22Rv1 (cell line): ENCODE results near the gene CDCA7L.
"Not testable (repeated sequence)": the region's sequence is repeated elsewhere in the genome, so short reads cannot be mapped to it uniquely, and the experiment has no call there.

Experiments
- H3K27ac ChIP-seq: fragments of 450-650 bp; 2 replicates; pipeline ENCODE4 v1.5.1; 2017
- ZFX ChIP-seq: fragments of 450-650 bp; IDR thresholded peaks from 2 replicates; pipeline ENCODE4 v1.6.1; 2017; ENCODE audit warnings: antibody characterized with exemption, borderline replicate concordance
- TF ChIP-seq, protein P1 (sequence below): fragments of 450-650 bp; IDR thresholded peaks from 2 replicates; pipeline ENCODE4 v1.5.1; 2017; ENCODE audit warnings: mild to moderate bottlenecking

Gene CDCA7L

DNA sequence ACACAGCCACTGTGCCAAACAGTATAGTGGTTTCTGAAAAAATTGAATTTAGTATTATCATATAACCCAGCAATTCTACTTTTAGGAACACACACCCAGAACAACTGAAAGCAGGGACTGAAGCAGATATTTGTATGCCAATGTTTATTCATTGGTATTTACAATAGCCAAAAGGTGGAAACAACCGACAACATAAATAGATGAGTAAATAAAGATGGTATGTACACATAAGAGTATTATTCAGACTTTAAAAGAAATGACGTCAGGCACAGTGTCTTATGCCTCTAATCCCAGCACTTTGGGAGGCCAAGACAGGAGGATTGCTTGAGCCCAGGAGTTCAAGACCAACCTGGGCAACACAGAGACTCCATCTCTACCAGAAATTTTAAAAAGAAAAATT is 7.2 kb downstream of the CDCA7L start:
- no peak overlapping the region for H3K27ac ChIP-seq
- no peak for TF ChIP-seq ZFX
- TF ChIP-seq, protein P1, sequence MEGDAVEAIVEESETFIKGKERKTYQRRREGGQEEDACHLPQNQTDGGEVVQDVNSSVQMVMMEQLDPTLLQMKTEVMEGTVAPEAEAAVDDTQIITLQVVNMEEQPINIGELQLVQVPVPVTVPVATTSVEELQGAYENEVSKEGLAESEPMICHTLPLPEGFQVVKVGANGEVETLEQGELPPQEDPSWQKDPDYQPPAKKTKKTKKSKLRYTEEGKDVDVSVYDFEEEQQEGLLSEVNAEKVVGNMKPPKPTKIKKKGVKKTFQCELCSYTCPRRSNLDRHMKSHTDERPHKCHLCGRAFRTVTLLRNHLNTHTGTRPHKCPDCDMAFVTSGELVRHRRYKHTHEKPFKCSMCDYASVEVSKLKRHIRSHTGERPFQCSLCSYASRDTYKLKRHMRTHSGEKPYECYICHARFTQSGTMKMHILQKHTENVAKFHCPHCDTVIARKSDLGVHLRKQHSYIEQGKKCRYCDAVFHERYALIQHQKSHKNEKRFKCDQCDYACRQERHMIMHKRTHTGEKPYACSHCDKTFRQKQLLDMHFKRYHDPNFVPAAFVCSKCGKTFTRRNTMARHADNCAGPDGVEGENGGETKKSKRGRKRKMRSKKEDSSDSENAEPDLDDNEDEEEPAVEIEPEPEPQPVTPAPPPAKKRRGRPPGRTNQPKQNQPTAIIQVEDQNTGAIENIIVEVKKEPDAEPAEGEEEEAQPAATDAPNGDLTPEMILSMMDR = no peak

DNA sequence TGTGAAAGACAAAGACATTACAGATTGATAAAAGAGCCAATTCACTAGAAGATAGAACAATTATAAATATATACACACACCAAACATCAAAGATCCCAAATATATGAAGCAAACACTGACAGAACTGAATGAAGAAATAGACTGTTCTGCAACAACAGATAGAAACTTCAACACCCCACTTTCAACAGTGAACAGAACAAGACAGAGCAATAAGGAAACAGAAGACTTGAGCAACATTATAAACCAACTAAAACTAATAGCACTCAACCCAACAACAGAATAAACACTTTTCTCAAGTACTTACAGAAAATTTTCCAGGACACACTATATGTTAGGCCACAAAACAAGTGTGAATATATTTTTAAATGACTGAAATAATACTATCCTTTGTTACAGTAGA is 10.9 kb downstream of the CDCA7L start:
- no peak overlapping the region for H3K27ac ChIP-seq
- no peak for TF ChIP-seq ZFX
- TF ChIP-seq, protein P1 = no peak

DNA sequence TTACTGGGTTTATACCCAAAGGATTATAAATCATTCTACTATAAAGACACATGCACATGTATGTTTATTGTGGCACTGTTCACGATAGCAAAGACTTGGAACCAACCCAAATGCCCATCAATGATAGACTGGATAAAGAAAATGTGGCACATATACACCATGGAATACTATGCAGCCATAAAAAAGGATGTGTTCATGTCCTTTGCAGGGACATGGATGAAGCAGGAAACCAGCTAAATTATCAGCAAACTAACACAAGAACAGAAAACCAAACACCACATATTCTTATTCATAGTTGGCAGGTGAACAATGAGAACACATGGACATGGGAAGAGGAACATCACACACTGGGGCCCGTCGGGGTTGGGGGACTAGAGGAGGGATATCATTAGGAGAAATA is 12.4 kb downstream of the CDCA7L start:
- H3K27ac ChIP-seq = not testable (repeated sequence)

DNA sequence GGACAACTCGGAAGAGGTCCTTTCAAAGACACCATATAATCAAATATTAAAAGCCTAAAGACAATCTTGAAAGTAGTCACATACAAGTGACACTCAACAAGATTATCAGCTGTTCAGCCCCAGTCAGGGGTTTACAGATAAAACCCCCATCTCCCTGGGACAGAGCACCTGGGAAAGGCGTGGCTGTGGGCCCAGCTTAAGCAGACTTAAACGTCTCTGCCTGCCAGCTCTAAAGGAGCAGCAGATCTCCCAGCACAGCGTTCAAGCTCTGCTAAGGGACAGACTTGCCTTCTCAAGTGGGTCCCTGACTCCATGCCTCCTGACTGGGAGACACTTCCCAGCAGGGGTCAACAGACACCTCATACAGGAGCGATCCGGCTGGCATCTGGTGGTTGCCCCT is 18.0 kb downstream of the CDCA7L start:
- TF ChIP-seq, protein P1 = no peak
- no peak for TF ChIP-seq ZFX
- no peak overlapping the region for H3K27ac ChIP-seq

DNA sequence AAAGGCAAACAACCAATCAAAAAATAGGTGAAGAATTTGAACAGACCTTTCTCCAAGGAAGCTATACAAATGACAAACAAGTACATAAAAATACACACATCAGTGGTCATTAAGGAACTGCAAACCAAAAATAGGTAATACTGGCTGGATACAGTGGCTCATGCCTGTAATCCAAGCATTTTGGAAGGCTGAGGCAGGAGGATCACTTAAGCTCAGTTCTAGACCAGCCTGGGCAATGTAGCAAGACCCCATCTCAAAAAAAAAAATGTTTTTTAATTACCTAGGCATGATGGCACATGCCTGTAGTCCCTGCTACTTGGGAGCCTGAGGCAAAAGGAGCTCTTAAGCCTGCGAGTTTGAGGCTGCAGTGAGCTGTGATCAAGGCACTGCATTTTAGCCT is 19.3 kb downstream of the CDCA7L start:
- TF ChIP-seq, protein P1 = no peak
- no peak for TF ChIP-seq ZFX
- H3K27ac ChIP-seq = no peak overlapping the region

DNA sequence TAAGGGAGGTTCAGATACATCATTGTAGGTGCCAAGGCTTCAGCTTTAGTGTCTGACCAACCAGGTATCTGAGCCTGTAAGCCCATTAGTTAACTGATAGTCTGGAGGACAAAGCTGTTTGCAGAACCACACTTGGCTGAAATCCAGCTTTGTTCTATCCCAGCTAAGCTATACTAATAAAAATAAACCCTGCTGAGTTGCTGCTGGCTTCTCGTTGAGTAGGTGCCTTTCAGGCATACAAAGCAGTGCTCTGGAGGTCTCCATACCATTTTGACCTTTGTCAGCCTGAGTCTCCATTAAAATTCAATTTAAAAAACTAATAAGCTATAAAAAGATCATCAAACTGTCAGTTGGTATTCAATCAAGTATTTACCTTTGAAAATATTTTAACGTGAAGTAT is 22.0 kb downstream of the CDCA7L start:
- no peak overlapping the region for H3K27ac ChIP-seq
- TF ChIP-seq ZFX = no peak
- TF ChIP-seq, protein P1 = no peak

DNA sequence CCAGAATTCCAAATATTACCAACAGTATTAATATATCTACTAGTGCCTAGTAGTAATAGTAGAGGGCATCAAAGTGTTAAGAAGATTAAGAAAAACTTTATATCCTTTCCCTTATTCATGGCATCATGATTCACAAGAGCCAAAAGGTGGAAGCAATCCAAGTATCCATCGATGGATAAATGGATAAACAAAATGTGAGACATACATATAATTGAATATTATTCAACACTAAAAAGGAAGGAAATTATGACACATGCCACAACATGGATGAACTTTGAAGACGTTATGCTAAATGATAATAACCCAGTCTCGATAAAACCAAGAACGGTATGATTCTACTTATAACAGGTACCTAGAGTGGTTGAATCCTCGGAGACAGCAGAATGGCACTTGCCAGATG is 23.1 kb downstream of the CDCA7L start:
- no peak overlapping the region for H3K27ac ChIP-seq
- TF ChIP-seq ZFX = no peak
- TF ChIP-seq, protein P1 = no peak

DNA sequence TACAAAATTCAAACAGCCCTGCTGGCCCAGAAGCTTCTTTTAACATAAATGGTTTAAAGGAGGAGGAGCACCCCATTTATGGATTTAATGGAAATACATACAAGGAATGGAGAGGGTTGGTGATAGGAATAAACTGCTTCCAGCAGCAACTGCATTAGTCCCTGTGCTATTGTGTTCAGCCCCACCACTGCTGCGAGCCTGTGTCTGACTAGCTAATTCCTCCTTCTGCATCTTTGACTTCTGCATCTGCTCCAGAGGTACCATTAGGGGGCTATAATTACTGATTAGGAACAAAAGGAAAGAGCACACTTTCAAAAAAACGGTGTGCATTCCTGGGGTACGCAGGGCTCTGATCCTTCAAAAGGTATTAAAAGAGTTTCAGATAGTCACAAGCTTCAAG is 24.8 kb downstream of the CDCA7L start:
- TF ChIP-seq, protein P1 = no peak
- no peak for TF ChIP-seq ZFX
- no peak overlapping the region for H3K27ac ChIP-seq
